Measurements from ENCODE around the gene MAP2K2. TPM values are rescaled to one million over a fixed set of nuclear protein-coding genes. Genes with fewer than 3 reads are reported as not detected.

MAP2K2 gene
- total RNA-seq, 4 donors from 2014 or later: 76.9 to 128 (median 93.8) TPM

- Histone ChIP-seq H3K4me3 (peak overlapping the region in 3 of 4 donors; percentile 4 to 51 (median 22)), H3K27ac (peak overlapping the region; percentile 78 to 89 (median 88)), H3K4me1 (peaks cover 37 to 89% (median 42%) of the 10 kb centered on the region in 3 donors), H3K9me3 (no peaks in the 10 kb centered on the region), H3K36me3 (peaks cover 28 to 99% (median 31%) of the 10 kb centered on the region in 3 donors), H3K27me3 (no peaks in the 10 kb centered on the region)
- DNase-seq: no peak
- 3 to 24% methylated on average over 5 to 7 of the region's 27 CpGs for WGBS, 2 donors
- intact Hi-C loops (cut with DNase I): loop anchor here (10.0 kb wide), 1 partner anchor 82 kb away; no protein-coding TSS in a partner anchor
- no peak for TF ChIP-seq POLR2A (IDR thresholded peaks at IDR 0.05)
Measured at GRCh38 chr19:4052114-4052992, 71.6 kb downstream of the MAP2K2 start.

- intact Hi-C loops (cut with DNase I): loop anchor here (10.0 kb wide), 1 partner anchor 83 kb away; no protein-coding TSS in a partner anchor
- DNase-seq: no peak
- H3K4me3 ChIP-seq: peak overlapping the region in 3 of 4 donors; percentile 4 to 51 (median 22)
- peaks cover 28 to 99% (median 37%) of the 10 kb centered on the region in 3 donors for H3K36me3 ChIP-seq
- no peaks in the 10 kb centered on the region for H3K27me3 ChIP-seq
- WGBS, 2 donors: 39 to 55% methylated on average over 8 of the region's 15 CpGs
- peaks cover 37 to 87% (median 42%) of the 10 kb centered on the region in 3 donors for H3K4me1 ChIP-seq
- H3K27ac ChIP-seq: peak overlapping the region; percentile 78 to 89 (median 88)
- no peak for TF ChIP-seq POLR2A (IDR thresholded peaks at IDR 0.05)
- no peak for TF ChIP-seq CTCF (IDR thresholded peaks at IDR 0.05)
- H3K9me3 ChIP-seq: no peaks in the 10 kb centered on the region
Measured at GRCh38 chr19:4051175-4052101, 72.5 kb downstream of the MAP2K2 start.

- WGBS, 2 donors: 73% methylated on average over 7 to 12 of the region's 15 CpGs
- H3K27me3 ChIP-seq: no peaks in the 10 kb centered on the region
- no peak for TF ChIP-seq POLR2A (IDR thresholded peaks at IDR 0.05)
- no peak for TF ChIP-seq CTCF (IDR thresholded peaks at IDR 0.05)
- DNase-seq: no peak
- peaks cover 36 to 86% (median 37%) of the 10 kb centered on the region in 3 donors for H3K4me1 ChIP-seq
- intact Hi-C loops (cut with DNase I): no loop called here
- H3K9me3 ChIP-seq: no peaks in the 10 kb centered on the region
- peaks cover 18 to 98% (median 35%) of the 10 kb centered on the region in 3 donors for H3K36me3 ChIP-seq
- H3K4me3 ChIP-seq: no peak overlapping the region
- H3K27ac ChIP-seq: peak overlapping the region in 3 of 4 donors; percentile 9 to 89 (median 28)
Measured at GRCh38 chr19:4049432-4049831, 74.5 kb downstream of the MAP2K2 start.

- TF ChIP-seq CTCF (IDR thresholded peaks at IDR 0.05): no peak
- peaks cover 31 to 86% (median 32%) of the 10 kb centered on the region in 3 donors for H3K4me1 ChIP-seq
- H3K27me3 ChIP-seq: no peaks in the 10 kb centered on the region
- DNase-seq: no peak
- no peaks in the 10 kb centered on the region for H3K9me3 ChIP-seq
- H3K36me3 ChIP-seq: peaks cover 0 to 88% (median 18%) of the 10 kb centered on the region in 3 donors
- 80 to 81% methylated on average over 16 to 17 of the region's 33 CpGs for WGBS, 2 donors
- no peak overlapping the region for H3K27ac ChIP-seq
- intact Hi-C loops (cut with DNase I): no loop called here
- no peak overlapping the region for H3K4me3 ChIP-seq
Measured at GRCh38 chr19:4046946-4047683, 76.8 kb downstream of the MAP2K2 start.

GRCh38 chr19:4046362-4046691, 77.6 kb downstream of the MAP2K2 start:
- no peaks in the 10 kb centered on the region for H3K9me3 ChIP-seq
- TF ChIP-seq CTCF (IDR thresholded peaks at IDR 0.05): no peak
- TF ChIP-seq POLR2A (IDR thresholded peaks at IDR 0.05): no peak
- no peak for DNase-seq
- no peaks in the 10 kb centered on the region for H3K27me3 ChIP-seq
- H3K4me1 ChIP-seq: peaks cover 23 to 81% (median 24%) of the 10 kb centered on the region in 3 donors
- no peak overlapping the region for H3K27ac ChIP-seq
- WGBS, 2 donors: 72 to 81% methylated on average over 7 of the region's 7 CpGs
- H3K36me3 ChIP-seq: peaks cover 0 to 88% (median 18%) of the 10 kb centered on the region in 3 donors
- intact Hi-C loops (cut with DNase I): no loop called here
- H3K4me3 ChIP-seq: no peak overlapping the region

Data from esophagus squamous epithelium (tissue), 5 donors.